ENCODE results near the gene ANKRD34C.
"Not testable (repeated sequence)": the region's sequence is repeated elsewhere in the genome, so short reads cannot be mapped to it uniquely, and the experiment has no call there.

The ANKRD34C gene

DNA sequence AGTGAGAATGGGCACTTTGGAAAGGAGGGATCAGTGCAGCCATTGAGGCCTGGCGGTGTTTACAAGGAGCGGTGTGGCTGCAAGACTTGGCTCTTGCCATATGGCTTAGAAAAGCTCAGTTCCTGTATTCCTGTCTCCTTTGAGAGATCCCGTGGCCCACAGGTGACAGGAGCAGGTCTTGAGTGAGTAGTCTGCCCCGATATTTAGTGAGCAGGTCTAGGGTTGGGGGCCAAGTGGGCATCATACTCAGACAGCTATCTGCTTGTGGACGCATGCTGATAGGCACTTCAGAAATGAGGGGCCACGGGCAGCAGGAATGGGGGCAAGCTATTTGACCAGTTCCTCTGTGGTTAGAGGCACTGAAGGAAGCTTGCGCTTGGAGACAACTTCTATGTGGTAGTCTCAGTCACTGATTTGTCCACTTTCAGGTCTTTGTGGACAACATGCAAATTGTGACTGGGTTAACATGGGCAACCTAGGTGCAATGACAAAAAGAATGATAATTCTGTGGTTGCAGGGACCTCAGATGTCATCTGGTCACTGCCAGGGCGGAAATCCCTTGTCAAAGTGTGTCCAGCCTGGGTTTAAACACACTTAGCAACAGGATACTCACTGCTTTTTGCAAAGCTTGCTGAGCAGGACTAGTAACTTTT is 29.5 kb downstream of the ANKRD34C start:
- DNase-seq (ENCODE audit: low read depth), result no peak

DNA sequence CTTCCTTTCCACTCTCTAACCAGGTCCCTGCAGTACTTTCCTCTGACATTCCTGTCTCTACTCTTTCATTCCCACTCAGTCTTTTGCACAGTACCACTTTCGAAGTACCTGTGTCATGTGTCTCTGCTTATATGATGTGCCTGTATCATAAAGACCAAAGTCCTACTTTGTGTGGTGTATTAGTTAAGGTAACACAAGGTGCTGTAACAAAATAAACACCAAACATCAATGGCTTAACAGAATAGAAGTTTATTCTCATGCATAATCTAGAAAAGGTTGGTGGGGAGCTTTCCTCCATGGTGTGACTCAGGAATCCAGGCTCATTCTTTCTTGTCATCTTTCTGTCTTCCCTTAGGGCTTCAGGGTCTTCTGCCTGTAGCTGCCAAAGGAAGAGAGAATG is 31.7 kb downstream of the ANKRD34C start:
- no peak for DNase-seq (ENCODE audit: low read depth)

DNA sequence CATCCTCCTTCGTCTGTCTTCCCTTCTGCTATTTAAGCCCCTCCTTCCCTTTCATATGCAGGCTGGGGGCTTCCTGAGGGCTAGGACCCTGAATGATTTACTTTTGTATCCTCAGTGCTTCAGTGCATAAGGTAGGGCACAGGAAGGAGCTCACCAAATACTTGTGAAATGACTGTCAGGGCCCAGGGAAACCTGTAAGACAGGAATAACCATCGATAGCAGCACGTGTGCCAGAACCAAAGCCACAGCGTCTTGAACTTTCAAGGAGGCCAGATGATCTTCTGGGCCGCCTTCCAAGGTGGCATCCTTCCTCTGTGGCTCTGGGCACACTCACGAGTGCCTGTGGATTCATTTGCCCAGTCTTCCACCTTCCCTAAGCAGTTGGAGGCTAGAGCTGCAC is 32.3 kb downstream of the ANKRD34C start:
- no peak for DNase-seq (ENCODE audit: low read depth)

DNA sequence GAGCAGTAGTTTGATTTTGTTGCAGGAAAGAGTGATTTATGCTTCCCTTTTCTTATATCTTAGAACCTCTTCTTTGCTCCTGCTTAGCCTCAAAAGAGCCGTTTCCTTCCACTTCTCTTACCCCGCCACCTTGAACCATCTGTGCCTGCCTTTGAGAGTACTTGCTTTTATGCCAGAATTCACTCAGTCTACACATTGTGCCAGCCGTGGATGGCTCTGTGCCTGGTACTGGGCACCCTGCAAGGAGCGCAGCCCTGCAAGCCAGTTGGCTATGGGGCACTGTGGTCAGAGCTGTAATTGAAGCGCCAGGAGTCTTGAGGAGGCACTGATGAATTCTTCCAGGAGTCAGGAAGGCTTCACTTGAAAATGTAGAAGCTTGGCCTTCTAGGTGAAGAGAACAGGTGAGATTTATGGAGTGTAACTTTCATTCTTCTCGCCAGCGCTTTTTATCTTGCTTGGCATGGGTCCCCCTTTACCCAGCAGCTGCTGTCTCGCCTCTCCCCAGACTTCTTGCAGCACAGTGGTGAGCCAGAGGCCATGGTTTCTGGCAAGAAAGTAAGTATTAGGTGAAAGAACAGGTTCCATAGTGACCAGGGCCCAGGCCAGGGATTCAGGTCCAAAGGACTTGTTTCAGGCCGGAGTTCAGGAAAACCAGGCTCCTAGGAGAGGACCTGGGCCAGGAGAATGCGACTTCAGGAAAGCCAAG is 33.3 kb downstream of the ANKRD34C start:
- DNase-seq (ENCODE audit: low read depth), result no peak

DNA sequence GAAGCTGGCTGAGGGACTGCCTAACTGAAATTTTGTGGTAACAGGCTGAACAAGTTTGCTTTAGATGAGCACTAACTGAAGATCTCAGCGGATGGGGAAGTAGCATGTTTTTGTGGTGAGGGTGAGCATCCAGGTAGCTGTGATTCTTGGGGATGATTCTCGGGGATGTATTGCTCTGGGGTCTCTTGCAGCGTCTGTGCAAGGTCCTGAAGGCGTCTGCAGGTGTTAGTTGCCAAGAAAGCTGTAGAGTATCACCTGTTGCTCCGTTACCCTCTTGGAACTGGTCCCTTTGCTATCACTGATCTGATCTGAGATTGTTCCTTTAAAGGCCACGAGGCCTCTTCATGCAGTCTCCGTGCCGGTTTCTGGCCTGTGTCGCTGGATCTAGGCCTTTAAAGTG is 34.3 kb downstream of the ANKRD34C start:
- DNase-seq (ENCODE audit: low read depth), result no peak

DNA sequence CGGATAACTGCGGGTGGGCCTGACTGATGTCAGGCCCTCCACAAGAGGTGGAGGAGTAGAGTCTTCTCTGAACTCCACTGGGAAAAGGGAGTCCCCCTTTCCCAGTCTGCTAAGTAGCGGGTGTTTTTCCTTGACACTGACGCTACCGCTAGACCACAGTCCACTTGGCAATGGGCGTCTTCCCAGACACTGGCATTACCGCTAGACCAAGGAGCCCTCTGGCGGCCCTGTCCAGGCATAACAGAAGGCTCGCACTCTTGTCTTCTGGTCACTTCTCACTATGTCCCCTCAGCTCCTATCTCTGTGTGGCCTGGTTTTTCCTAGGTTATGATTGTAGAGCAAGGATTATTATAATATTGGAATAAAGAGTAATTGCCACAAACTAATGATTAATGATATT is 37.5 kb downstream of the ANKRD34C start:
- DNase-seq (ENCODE audit: low read depth), result not testable (repeated sequence)

DNA sequence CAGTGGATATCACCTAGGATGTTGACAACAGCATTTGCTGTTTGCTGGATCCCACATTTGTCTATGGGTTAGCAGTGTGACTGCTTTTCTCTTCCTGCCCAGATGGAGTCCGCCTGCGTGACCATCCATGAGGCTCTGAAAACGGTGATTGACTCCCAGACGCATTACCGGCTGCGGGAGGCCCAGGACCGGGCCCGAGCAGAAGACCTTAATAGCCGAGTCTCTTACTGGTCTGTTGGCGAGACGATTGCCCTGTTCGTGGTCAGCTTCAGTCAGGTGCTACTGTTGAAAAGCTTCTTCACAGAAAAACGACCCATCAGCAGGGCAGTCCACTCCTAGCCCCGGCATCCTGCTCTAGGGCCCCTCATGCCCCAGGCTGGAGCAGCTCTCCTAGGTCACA is 39.4 kb downstream of the ANKRD34C start:
- no peak for DNase-seq (ENCODE audit: low read depth)

DNA sequence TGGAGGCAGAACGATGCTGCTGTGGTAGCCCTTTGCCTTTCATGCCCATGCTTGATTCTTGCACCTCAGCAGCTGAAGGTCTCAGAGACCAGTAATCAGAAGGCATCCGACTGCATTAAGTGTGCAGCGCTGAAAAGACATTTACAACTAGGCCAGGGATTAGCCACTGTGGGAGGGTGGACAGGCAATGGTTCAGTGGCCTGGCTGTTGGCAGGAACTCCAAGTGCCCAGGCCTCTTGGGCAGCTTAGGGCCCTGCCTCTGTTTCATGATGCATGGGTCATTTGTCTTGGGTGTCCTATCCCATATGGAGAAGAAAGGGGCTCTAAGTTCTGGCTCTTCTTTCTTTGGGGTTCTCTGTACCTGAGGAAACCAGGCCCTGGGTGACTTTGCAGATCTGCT is 39.8 kb downstream of the ANKRD34C start:
- no peak for DNase-seq (ENCODE audit: low read depth)

DNA sequence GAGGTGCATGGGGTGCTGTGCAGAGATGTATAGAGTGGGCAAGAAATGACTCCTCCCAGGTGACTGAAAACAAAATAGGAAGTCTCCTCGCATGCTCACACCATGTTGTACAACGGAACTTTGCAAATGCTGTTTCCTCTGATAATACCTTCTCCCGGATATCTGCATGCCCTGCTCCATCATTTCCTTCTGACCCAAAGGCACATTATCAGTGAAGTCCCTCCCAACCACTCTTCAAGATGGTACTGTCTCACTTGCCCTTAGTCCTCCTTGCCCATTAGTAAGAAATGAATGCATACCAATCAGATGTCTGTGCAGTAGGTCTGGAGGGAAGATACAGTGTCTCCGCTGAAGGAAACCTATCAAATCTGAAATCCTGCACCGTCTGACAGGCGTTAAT is 40.4 kb downstream of the ANKRD34C start:
- DNase-seq (ENCODE audit: low read depth), result no peak

DNA sequence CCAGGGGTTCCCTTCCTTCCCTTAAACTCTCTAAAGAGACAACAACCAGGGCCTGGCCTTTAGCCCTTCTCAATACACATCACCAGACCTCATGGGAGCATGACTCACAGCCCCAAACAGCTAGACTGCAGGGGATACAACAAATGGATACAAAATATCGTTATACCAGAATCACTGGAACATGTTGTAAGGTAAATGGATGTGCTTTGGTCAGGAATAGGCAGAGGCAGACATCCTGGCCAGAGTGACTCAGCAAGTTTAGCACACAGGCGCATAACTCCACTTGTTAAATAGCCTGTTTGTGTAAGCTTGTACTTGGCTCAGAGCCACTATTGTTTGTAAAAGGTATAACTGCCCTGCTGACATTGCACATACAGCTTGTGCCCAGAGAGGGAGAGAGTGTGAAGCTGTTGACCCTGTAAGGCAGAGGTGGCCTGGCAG is 46.7 kb downstream of the ANKRD34C start:
- DNase-seq (ENCODE audit: low read depth), result no peak
